HPDE6-E6E7 (cell line): ENCODE data around the gene ATIC.

ENCODE experiments used
- DNase-seq: peaks from one replicate; pipeline ENCODE4 v3.0.0; 2011; ENCODE audit warnings: missing footprints; ENCODE audit errors: extremely low spot score

Gene ATIC

DNA sequence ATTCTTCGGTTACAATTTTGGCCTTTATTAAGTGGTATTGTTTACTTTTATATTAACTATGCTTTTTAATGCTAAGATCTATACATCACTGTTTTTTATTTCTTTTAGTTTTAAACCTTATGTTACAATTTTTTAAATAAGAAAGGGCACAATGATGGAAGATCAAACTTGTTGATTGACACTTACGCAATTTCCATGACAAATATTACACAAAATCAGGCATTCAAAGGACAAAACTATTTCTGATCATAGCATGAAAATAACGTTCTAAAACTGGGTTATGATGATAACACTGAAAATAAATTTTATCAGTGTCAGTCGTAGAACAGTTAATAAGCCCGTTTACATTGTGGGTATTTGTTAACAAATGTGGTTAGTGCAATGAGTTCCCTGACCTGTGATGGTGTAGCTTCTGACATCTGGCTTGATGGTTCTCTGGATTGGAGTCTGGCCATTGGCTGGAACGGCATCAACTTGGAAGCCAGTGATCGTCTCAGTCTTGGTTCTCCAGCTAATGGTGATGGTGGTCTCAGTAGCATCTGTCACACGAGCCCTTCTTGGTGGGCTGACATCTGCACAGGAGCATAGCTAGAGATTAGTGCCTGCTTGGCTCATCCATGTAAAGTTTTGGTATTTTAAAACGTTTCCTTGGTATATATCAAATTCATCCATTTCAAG lies 64.4 kb downstream of the ATIC start:
- no peak for DNase-seq

- no peak for DNase-seq
Measured at GRCh38 chr2:215377283-215377682, 65.4 kb downstream of the ATIC start.

GRCh38 chr2:215378045-215378444 lies 66.2 kb downstream of the ATIC start:
- DNase-seq = no peak

DNA sequence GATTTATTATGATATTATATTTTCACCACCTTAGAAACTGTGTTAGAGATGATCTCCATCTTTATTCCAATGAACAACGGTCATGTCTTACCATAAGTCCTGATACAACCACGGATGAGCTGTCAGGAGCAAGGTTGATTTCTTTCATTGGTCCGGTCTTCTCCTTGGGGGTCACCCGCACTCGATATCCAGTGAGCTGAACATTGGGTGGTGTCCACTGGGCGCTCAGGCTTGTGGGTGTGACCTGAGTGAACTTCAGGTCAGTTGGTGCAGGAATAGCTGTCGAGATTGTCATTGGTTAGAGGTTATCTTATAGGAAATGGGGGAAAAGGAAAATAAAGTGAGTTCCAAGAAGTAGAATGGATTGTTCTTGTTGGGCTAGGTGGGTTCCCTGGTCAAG lies 67.2 kb downstream of the ATIC start:
- DNase-seq = no peak

DNA sequence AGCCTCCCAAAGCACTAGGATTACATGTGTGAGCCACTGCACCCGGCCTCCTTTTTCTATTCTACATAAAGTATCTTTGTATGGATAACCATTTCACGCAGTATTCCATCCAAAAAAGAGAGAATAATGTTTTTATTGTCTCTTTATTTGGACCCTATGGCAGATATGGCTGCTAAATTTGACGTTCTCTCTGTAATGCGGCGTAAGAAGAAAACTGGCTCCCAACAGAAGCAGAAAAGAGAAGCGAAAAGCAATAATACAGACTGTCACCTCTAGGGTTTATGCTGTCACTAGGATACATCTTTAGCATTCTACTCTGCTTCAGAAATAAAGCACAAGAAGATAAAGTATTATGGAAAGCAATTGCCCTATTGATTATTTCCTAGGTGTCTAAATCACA lies 68.1 kb downstream of the ATIC start:
- no peak for DNase-seq

DNA sequence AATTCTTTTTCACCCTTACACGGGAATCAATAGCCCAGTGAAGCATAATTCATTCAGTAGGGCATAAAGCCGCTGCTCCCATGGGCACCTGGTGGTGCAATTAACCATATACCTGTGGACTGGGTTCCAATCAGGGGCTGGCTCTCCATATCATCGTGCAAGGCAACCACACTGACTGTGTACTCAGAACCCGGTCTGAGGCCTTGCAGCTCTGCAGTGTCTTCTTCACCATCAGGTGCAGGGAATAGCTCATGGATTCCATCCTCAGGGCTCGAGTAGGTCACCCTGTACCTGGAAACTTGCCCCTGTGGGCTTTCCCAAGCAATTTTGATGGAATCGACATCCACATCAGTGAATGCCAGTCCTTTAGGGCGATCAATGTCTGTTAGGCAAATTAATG lies 68.8 kb downstream of the ATIC start:
- no peak for DNase-seq

DNA sequence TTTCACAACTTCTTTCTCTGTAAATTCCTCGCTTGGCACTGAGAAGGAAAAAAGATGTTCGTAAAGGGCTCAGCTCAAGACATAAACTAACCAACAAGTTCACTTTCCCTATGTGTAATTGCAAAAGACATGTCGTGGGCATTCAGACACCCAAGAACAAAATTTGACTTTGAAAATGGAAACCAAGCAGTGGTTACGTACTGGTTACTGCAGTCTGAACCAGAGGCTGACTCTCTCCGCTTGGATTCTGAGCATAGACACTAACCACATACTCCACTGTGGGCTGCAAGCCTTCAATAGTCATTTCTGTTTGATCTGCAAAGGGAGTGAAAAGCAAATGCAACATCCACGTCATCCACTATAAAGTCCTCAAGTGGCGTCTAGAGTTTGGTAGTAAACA lies 70.2 kb downstream of the ATIC start:
- DNase-seq = no peak

- no peak for DNase-seq
Measured at GRCh38 chr2:215382480-215382879, 70.6 kb downstream of the ATIC start.

- DNase-seq = no peak
Measured at GRCh38 chr2:215383652-215384279, 71.9 kb downstream of the ATIC start.

DNA sequence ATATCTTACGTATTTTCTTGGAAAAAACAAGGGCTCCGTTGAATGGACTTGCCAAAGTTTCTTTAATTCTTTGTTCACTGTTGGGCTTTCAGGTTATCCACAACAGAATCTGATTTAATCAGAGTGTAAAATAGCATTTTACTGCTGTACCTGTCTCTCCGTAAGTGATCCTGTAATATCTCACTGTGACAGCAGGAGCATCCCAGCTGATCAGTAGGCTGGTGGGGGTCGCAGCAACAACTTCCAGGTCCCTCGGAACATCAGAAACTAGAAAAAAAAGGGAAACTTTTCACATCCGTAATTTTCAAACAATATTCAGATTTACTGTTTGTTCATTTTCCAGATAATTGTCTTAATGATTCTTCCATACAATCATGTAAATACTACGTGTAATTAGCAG lies 72.9 kb downstream of the ATIC start:
- DNase-seq = no peak

DNA sequence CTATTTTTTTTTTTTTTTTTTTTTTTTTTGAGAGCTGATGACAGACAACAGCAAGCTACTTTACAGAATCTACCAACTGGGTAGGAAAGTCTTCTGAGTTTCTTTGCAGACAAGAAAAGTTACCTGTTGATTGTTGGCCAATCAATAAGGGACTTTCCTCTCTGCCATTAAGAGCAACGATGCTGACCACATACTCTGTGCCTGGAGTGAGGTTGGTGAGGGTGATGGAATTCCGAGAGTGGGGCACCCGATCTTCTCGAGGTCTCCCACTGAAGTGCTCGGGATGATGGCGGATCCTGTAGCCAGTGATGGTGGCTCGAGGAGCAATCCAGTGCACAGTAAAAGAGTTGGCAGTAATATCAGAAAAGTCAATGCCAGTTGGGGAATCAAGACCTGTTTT lies 74.7 kb downstream of the ATIC start:
- no peak for DNase-seq

DNA sequence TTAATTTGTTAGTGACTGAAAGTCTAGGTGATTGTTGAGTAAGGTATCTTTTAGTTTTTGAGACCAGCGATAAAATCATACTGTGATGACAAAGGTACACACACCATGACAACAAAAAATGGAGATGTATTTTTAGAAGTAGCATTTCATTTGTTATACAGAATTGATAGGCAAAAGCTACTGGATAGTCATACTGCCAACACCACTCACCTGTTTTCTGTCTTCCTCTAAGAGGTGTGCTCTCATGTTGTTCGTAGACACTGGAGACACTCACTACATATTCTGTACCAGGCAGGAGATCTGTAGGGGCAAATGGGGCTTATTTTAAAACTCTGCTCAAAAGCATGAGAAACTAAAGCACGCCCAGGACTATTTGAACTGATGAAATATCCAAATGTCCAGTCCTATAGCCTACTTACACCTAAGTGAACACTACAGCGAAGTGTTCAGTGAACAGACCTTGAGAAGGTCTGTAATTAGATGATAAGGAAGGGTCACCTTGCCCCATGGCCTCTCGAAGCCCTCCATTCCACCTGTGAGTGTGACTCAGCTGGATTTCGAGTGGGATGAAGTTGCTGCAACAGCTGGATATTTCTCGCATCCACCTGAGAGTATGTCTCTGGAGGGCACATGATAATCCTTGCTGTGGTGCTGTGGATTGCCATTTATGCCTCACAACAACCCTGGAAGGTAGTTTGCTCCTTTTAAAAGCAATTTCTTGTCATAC lies 76.3 kb downstream of the ATIC start:
- no peak for DNase-seq

- DNase-seq = no peak
Measured at GRCh38 chr2:215390550-215390913, 78.7 kb downstream of the ATIC start.

GRCh38 chr2:215391531-215391930 lies 79.7 kb downstream of the ATIC start:
- peak; percentile 9 for DNase-seq

DNA sequence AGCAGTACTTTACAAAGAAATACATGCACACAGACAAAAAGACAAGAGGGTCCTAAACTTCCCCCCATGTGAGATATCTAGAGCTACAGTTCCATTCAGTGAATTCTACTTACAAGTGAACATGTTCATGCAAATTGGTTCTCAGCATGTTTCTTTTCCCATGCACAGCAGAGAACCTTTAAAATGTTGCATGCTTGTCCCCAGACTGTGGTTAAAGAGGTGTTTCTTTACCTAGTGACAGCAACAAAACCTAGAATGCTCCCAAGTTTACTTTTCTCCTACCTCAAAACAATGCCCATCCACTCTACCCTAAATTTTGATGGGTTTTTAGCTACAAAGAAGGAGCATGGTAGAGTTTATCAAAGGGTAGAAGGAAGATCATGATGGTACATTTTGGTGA lies 80.3 kb downstream of the ATIC start:
- DNase-seq = no peak

GRCh38 chr2:215392687-215393270 lies 80.9 kb downstream of the ATIC start:
- no peak for DNase-seq

GRCh38 chr2:215394102-215394805 lies 82.4 kb downstream of the ATIC start:
- DNase-seq = no peak

GRCh38 chr2:215395687-215396460 lies 84.0 kb downstream of the ATIC start:
- DNase-seq = no peak

GRCh38 chr2:215396595-215397313 lies 84.9 kb downstream of the ATIC start:
- DNase-seq = no peak

DNA sequence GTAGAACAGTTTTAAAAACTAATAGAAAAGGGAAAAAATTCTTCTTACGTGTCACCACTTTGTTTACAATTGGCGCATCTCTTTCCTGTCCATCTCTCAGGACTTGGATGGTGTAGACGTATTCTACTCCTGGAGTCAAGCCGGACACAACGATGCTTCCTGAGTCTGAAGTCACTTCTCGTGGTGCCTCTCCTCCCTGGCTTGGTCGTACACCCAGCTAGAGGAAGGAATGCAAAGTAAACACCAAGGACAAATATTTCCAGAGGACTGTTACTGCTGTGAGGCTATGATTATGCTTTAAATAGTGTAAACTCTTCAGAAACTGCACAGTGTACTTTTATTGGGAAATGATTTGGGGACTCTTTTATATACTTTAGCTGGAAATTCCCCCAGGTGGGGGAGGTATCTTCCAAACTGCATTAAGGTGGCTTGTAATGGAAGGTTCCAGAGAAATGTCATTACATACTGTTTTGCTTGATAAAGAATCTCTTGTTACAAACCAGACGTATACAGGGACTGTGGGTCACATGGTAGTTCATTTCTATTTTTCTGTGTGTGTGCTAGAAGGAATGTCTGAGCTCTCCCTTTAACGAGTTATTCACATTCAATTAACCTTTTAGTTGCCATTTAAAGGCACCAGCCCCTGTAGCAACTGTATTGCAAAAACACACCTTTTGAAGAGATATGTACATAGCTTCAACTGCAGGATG lies 85.9 kb downstream of the ATIC start:
- no peak for DNase-seq
